H9 (cell line): ENCODE data around the gene FBXO30. TPM values are rescaled to one million over a fixed set of nuclear protein-coding genes. Genes with fewer than 3 reads are reported as not detected.

Experiments
- DNase-seq: peaks from one replicate; pipeline ENCODE4 v3.0.0-alpha.2; 2017
- H2AFZ ChIP-seq: one replicate; pipeline ENCODE4 v1.6.1; 2013; ENCODE audit warnings: mild to moderate bottlenecking, low read length, control low read depth, moderate library complexity
- H2AK5ac ChIP-seq: 2 replicates; pipeline ENCODE4 v1.6.1; 2013; ENCODE audit warnings: low read length, control low read depth, mixed read lengths; ENCODE audit not compliant: insufficient read length
- H2BK120ac ChIP-seq: one replicate; pipeline ENCODE4 v1.6.1; 2013; ENCODE audit warnings: low read depth, mild to moderate bottlenecking, low read length, control low read depth, inconsistent platforms; ENCODE audit not compliant: poor library complexity, severe bottlenecking
- H2BK12ac ChIP-seq: 2 replicates; pipeline ENCODE4 v1.6.1; 2013; ENCODE audit warnings: low read length, control low read depth, mixed read lengths, low read depth; ENCODE audit not compliant: insufficient read length
- H2BK15ac ChIP-seq: 2 replicates; pipeline ENCODE4 v1.6.1; 2013; ENCODE audit warnings: low read depth, low read length, control low read depth
- H2BK20ac ChIP-seq: one replicate; pipeline ENCODE4 v1.6.1; 2013; ENCODE audit warnings: low read depth, mild to moderate bottlenecking, low read length, control low read depth, inconsistent platforms; ENCODE audit not compliant: poor library complexity, severe bottlenecking
- H2BK5ac ChIP-seq: 2 replicates; pipeline ENCODE4 v1.6.1; 2013; ENCODE audit warnings: low read length, control low read depth, mixed read lengths; ENCODE audit not compliant: insufficient read length
- H3K14ac ChIP-seq: 2 replicates; pipeline ENCODE4 v1.6.1; 2013; ENCODE audit warnings: low read length, control low read depth; ENCODE audit not compliant: insufficient read depth
- H3K18ac ChIP-seq: 2 replicates; pipeline ENCODE4 v1.6.1; 2013; ENCODE audit warnings: low read depth, mild to moderate bottlenecking, mixed read lengths, low read length, control low read depth; ENCODE audit not compliant: insufficient read length
- H3K23ac ChIP-seq: 2 replicates; pipeline ENCODE4 v1.6.1; 2013; ENCODE audit warnings: low read length, control low read depth, mixed read lengths, low read depth; ENCODE audit not compliant: insufficient read length
- H3K23me2 ChIP-seq: 2 replicates; pipeline ENCODE4 v1.6.1; 2013; ENCODE audit warnings: low read depth, mild to moderate bottlenecking, mixed read lengths, low read length, control low read depth; ENCODE audit not compliant: insufficient read length, poor library complexity, severe bottlenecking
- H3K27ac ChIP-seq: 2 replicates; pipeline ENCODE4 v1.5.1; 2013; ENCODE audit warnings: low read length, control low read depth, mixed read lengths, low read depth; ENCODE audit not compliant: insufficient read length
- H3K27me3 ChIP-seq: 2 replicates; pipeline ENCODE4 v1.6.1; 2013; ENCODE audit warnings: low read length, control low read depth, inconsistent platforms; ENCODE audit not compliant: insufficient read depth
- H3K4ac ChIP-seq: 2 replicates; pipeline ENCODE4 v1.6.1; 2013; ENCODE audit warnings: low read depth, mild to moderate bottlenecking, control low read depth, inconsistent platforms, low read length, moderate library complexity
- H3K4me1 ChIP-seq: 2 replicates; pipeline ENCODE4 v1.6.1; 2013; ENCODE audit warnings: low read length, control low read depth, inconsistent platforms; ENCODE audit not compliant: insufficient read depth
- H3K4me2 ChIP-seq: 2 replicates; pipeline ENCODE4 v1.6.1; 2013; ENCODE audit warnings: low read length, control low read depth, mixed read lengths; ENCODE audit not compliant: insufficient read length, insufficient read depth
- H3K56ac ChIP-seq: 2 replicates; pipeline ENCODE4 v1.6.1; 2013; ENCODE audit warnings: low read depth, mild to moderate bottlenecking, mixed read lengths, low read length, control low read depth; ENCODE audit not compliant: insufficient read length
- H3K79me1 ChIP-seq: 2 replicates; pipeline ENCODE4 v1.6.1; 2013; ENCODE audit warnings: low read depth, mild to moderate bottlenecking, moderate library complexity, low read length, control low read depth, inconsistent platforms; ENCODE audit not compliant: insufficient read depth, poor library complexity, severe bottlenecking
- H3K79me2 ChIP-seq: 2 replicates; pipeline ENCODE4 v1.6.1; 2013; ENCODE audit warnings: low read length, control low read depth, inconsistent platforms; ENCODE audit not compliant: insufficient read depth
- H3K9ac ChIP-seq: 2 replicates; pipeline ENCODE4 v1.6.1; 2013; ENCODE audit warnings: low read length, control low read depth, mixed read lengths; ENCODE audit not compliant: insufficient read length; ENCODE audit errors: extremely low read depth
- H3K9me3 ChIP-seq: one replicate; pipeline ENCODE4 v1.6.1; 2013; ENCODE audit warnings: low read depth, low read length, inconsistent platforms; ENCODE audit not compliant: control insufficient read depth
- H3T11ph ChIP-seq: one replicate; pipeline ENCODE4 v1.6.1; 2013; ENCODE audit warnings: mild to moderate bottlenecking, low read length, control low read depth, inconsistent platforms
- H4K20me1 ChIP-seq: one replicate; pipeline ENCODE4 v1.6.1; 2013; ENCODE audit not compliant: control insufficient read depth, insufficient read length, insufficient read depth
- H4K5ac ChIP-seq: 2 replicates; pipeline ENCODE4 v1.6.1; 2013; ENCODE audit warnings: low read depth, mild to moderate bottlenecking, mixed read lengths, low read length, control low read depth; ENCODE audit not compliant: insufficient read length
- H4K8ac ChIP-seq: replicated peaks from 2 replicates; pipeline ENCODE4 v1.6.1; 2013; ENCODE audit warnings: low read length, control low read depth, mixed read lengths, low read depth; ENCODE audit not compliant: insufficient read length
- H4K91ac ChIP-seq: 2 replicates; pipeline ENCODE4 v1.6.1; 2013; ENCODE audit warnings: low read depth, mild to moderate bottlenecking, moderate library complexity, mixed read lengths, low read length, control low read depth; ENCODE audit not compliant: insufficient read length
- H3K27ac Mint-ChIP-seq, 3 experiments: 2 replicates in 2 of 3; 3 replicates in 1 of 3; pipeline ENCODE4 v1.8.0; 2020 to 2021; ENCODE audit warnings: mixed read lengths in 3 of 3, mild to moderate bottlenecking in 1 of 3, moderate library complexity in 1 of 3
- H3K27me3 Mint-ChIP-seq: 2 replicates; pipeline ENCODE4 v1.8.0; 2021; ENCODE audit warnings: low read depth, mild to moderate bottlenecking, moderate library complexity, mixed read lengths
- H3K36me3 Mint-ChIP-seq, 3 experiments: 2 replicates in 2 of 3; 3 replicates in 1 of 3; pipeline ENCODE4 v1.8.0; 2020 to 2021; ENCODE audit warnings: low read depth in 3 of 3, mixed read lengths in 3 of 3; ENCODE audit not compliant: insufficient read depth in 1 of 3
- H3K4me1 Mint-ChIP-seq, 2 experiments: 2 replicates each; pipeline ENCODE4 v1.8.0; 2020; ENCODE audit warnings: mixed read lengths in 2 of 2
- H3K4me3 Mint-ChIP-seq, 2 experiments: 2 replicates in 1 of 2; 3 replicates in 1 of 2; pipeline ENCODE4 v1.8.0; 2020 to 2021; ENCODE audit warnings: mild to moderate bottlenecking in 2 of 2, mixed read lengths in 2 of 2, moderate library complexity in 1 of 2
- H3K9me3 Mint-ChIP-seq, 2 experiments: 2 replicates in 1 of 2; 3 replicates in 1 of 2; pipeline ENCODE4 v1.8.0; 2020; ENCODE audit warnings: mild to moderate bottlenecking in 2 of 2, mixed read lengths in 2 of 2, moderate library complexity in 1 of 2
- WGBS: extraction: QIAGEN DNeasy Blood & Tissue Kit; methylation state at CpG from one replicate; pipeline ENCODE4 v1.1.7; 2013; ENCODE audit warnings: missing lambda C conversion rate, low lambda C conversion rate, mixed read lengths; ENCODE audit not compliant: insufficient read length; ENCODE audit errors: extremely low coverage; 5-methylcytosine and 5-hydroxymethylcytosine counted together
- total RNA-seq: library from RNA; stranded (reverse); gene quantifications from 2 replicates; pipeline ENCODE4 v1.2.1, GENCODE V29; 2021
- TF ChIP-seq, protein P1 (sequence below): fragments of 200-600 bp; sonication (generic); conservative IDR thresholded peaks from 3 replicates; pipeline ENCODE4 v1.8.0; 2021; ENCODE audit warnings: antibody characterized with exemption, mild to moderate bottlenecking

The FBXO30 gene
- total RNA-seq, 1 experiment from 2014 or later = 16.9 TPM

- TF ChIP-seq, protein P1, sequence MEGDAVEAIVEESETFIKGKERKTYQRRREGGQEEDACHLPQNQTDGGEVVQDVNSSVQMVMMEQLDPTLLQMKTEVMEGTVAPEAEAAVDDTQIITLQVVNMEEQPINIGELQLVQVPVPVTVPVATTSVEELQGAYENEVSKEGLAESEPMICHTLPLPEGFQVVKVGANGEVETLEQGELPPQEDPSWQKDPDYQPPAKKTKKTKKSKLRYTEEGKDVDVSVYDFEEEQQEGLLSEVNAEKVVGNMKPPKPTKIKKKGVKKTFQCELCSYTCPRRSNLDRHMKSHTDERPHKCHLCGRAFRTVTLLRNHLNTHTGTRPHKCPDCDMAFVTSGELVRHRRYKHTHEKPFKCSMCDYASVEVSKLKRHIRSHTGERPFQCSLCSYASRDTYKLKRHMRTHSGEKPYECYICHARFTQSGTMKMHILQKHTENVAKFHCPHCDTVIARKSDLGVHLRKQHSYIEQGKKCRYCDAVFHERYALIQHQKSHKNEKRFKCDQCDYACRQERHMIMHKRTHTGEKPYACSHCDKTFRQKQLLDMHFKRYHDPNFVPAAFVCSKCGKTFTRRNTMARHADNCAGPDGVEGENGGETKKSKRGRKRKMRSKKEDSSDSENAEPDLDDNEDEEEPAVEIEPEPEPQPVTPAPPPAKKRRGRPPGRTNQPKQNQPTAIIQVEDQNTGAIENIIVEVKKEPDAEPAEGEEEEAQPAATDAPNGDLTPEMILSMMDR = no peak
- no peaks in the 10 kb centered on the region for H3K9me3 ChIP-seq
- peaks cover 2% of the 10 kb centered on the region; the same call in 1 of the 2 replicates for H3K79me2 ChIP-seq
- no peak overlapping the region for H4K91ac ChIP-seq
- H3K23ac ChIP-seq = no peak overlapping the region
- Mint-ChIP-seq H3K4me3 (no peak overlapping the region), H3K4me1 (no peaks in the 10 kb centered on the region), H3K27me3 (no peaks in the 10 kb centered on the region), H3K27ac (no peak overlapping the region), H3K36me3 (peaks cover 52 to 61% (median 57%) of the 10 kb centered on the region in 3 experiments), H3K9me3 (peaks cover 28% of the 10 kb centered on the region in 2 experiments)
- no peak overlapping the region for H2AFZ ChIP-seq
- H2BK12ac ChIP-seq = no peak overlapping the region
- no CpG with 5 or more reads among the region's 3 CpGs for WGBS
- H3K14ac ChIP-seq = no peak overlapping the region
- no peak overlapping the region for H2AK5ac ChIP-seq
- no peak overlapping the region for H4K8ac ChIP-seq
- H3K4ac ChIP-seq = no peak overlapping the region
- H2BK20ac ChIP-seq = no peak overlapping the region
- H3K18ac ChIP-seq = no peak overlapping the region
- H3K4me1 ChIP-seq = no peaks in the 10 kb centered on the region
- H3K4me2 ChIP-seq = no peak overlapping the region
- no peaks in the 10 kb centered on the region for H3K27me3 ChIP-seq
- no peak for DNase-seq
- no peak overlapping the region for H3K27ac ChIP-seq
- H3T11ph ChIP-seq = no peak overlapping the region
- H3K56ac ChIP-seq = no peak overlapping the region
- H2BK5ac ChIP-seq = no peak overlapping the region
- no peak overlapping the region for H3K9ac ChIP-seq
- H4K20me1 ChIP-seq = no peaks in the 10 kb centered on the region
- no peak overlapping the region for H4K5ac ChIP-seq
- H3K23me2 ChIP-seq = no peaks in the 10 kb centered on the region
- H2BK15ac ChIP-seq = no peak overlapping the region
- no peak overlapping the region for H2BK120ac ChIP-seq
- no peaks in the 10 kb centered on the region for H3K79me1 ChIP-seq
Measured at GRCh38 chr6:145789443-145789842, 25.2 kb downstream of the FBXO30 start.
